Aorta (tissue), 5 donors: ENCODE results near the gene ANK3. TPM values are rescaled to one million over a fixed set of nuclear protein-coding genes. Genes with fewer than 3 reads are reported as not detected.

ENCODE experiments used
- ATAC-seq: fragments of 200-7000 bp; cut with Tn5 transposase; one replicate; pipeline ENCODE4 v1.9.1; 2022; ENCODE audit warnings: moderate library complexity; ENCODE audit not compliant: low FRiP score
- DNase-seq, 2 donors: peaks; one replicate each; pipeline ENCODE4 v3.0.0-alpha.2; 2020
- H3K27ac ChIP-seq, 2 donors: one replicate each; pipeline ENCODE4 v1.5.1; 2013; ENCODE audit warnings: low read length in 2 of 2, mild to moderate bottlenecking in 2 of 2, moderate library complexity in 2 of 2, control low read depth in 1 of 2, inconsistent platforms in 1 of 2, low read depth in 1 of 2
- H3K27me3 ChIP-seq, 2 donors: one replicate each; pipeline ENCODE4 v1.6.1; 2013; ENCODE audit warnings: control low read depth in 1 of 2, low read length in 1 of 2, mild to moderate bottlenecking in 1 of 2, moderate library complexity in 1 of 2; ENCODE audit not compliant: insufficient read depth in 2 of 2, control insufficient read depth in 1 of 2
- H3K36me3 ChIP-seq, 2 donors: one replicate each; pipeline ENCODE4 v1.6.1; 2013; ENCODE audit warnings: control low read depth in 1 of 2, low read length in 1 of 2, mild to moderate bottlenecking in 1 of 2; ENCODE audit not compliant: insufficient read depth in 2 of 2, control insufficient read depth in 1 of 2
- H3K4me1 ChIP-seq, 2 donors: one replicate each; pipeline ENCODE4 v1.6.1; 2013; ENCODE audit warnings: low read length in 2 of 2, control low read depth in 1 of 2, mild to moderate bottlenecking in 1 of 2, moderate library complexity in 1 of 2; ENCODE audit not compliant: insufficient read depth in 2 of 2, control insufficient read depth in 1 of 2
- H3K4me3 ChIP-seq, 2 donors: one replicate each; pipeline ENCODE4 v1.5.1; 2013; ENCODE audit warnings: low read length in 2 of 2, control low read depth in 1 of 2, mild to moderate bottlenecking in 1 of 2
- H3K9me3 ChIP-seq: one replicate; pipeline ENCODE4 v1.6.1; 2013; ENCODE audit warnings: mild to moderate bottlenecking, low read length; ENCODE audit not compliant: control insufficient read depth
- WGBS, 2 donors: extraction: QIAGEN DNeasy Blood & Tissue Kit; methylation state at CpG; one replicate each; pipeline ENCODE4 v1.1.7; 2013; 5-methylcytosine and 5-hydroxymethylcytosine counted together
- intact Hi-C, 2 donors: fragments of 100-400 bp; cut with DNase I; formaldehyde crosslinking; loops; one replicate each; pipeline versions ENCODE4 v1.14.2 to v1.15.0; 2022
- polyA plus RNA-seq, 2 donors: library from polyadenylated mRNA; stranded (reverse); fragments of 200-250 nt; gene quantifications; one replicate each; pipeline ENCODE4 v1.2.3, GENCODE V29; 2013
- total RNA-seq, 2 donors: library from RNA; stranded (reverse); fragmentation: NEBNext Ultra II Directional; extraction: Animal tissue kit (Norgen Biotek cat#: 25700); gene quantifications; one replicate each; pipeline ENCODE4 v1.2.1, GENCODE V29; 2021
- donor health status: healthy with polysubstance abuse.
- donor health status: Bipolar disorder and iron deficiency.
- donor health status: DM: no; HTN: no; CAD: no.
- donor health status: DM: no; HTN: no; CAD: no.
- donor health status: DM: yes; HTN: yes; CAD: no.

The ANK3 gene
- total and polyA plus RNA-seq, 4 donors: 16.5 to 38.2 (median 20.6) TPM

GRCh38 chr10:60101821-60102220, 287.9 kb downstream of the ANK3 start:
- ATAC-seq: no peak
- Histone ChIP-seq H3K36me3 (no peaks in the 10 kb centered on the region), H3K27ac (no peak overlapping the region), H3K4me3 (no peak overlapping the region), H3K9me3 (no peaks in the 10 kb centered on the region), H3K4me1 (peaks cover 2 to 4% of the 10 kb centered on the region in 2 donors), H3K27me3 (no peaks in the 10 kb centered on the region)
- 76 to 79% methylated on average over 4 of the region's 4 CpGs for WGBS, 2 donors
- intact Hi-C loops: loop anchor here (2.0 to 10.0 kb wide), 5 partner anchors 107 to 553 kb away; no protein-coding TSS in a partner anchor
- DNase-seq: no peak

DNA sequence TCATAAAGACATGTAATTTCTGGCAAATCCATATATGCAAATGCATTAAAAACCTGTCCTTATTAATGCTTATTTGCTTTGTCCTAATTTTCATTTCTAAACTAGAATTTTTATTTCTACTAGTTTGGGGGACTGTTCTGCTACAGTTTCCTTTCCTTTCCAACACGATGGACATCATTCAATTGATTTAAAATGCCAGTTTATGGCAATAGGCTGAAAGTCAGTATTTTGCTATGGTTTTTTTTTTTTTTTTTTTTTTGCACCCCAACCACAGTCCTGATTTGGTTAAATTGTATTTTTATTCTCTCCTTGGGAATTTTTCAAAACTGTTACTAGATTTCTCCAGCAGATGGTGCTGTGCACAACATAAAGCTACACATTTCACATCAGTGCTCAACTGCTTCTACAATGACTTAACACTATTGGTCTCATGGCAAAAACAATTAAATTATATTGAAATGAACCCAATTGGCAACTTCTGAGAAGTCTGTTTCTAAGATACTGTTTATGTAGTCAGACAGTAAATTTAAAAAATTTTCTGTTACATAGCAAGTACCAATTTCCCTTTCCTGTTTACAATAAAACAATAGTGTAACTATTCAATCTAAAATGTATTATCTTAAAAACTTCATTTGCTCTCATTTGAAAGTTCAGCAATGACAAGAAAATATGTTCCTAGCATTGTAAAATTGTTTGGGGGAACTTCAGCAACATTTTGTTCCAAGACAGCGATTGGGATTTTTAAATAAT, 289.5 kb downstream of the ANK3 start:
- peak; percentile 86 for ATAC-seq
- H3K9me3 ChIP-seq: no peaks in the 10 kb centered on the region
- WGBS, 2 donors: 49 to 54% methylated on average over 2 of the region's 2 CpGs
- peaks cover 2 to 4% of the 10 kb centered on the region in 2 donors for H3K4me1 ChIP-seq
- intact Hi-C loops: loop anchor here (1.0 to 10.0 kb wide), 6 partner anchors 108 to 555 kb away; no protein-coding TSS in a partner anchor
- no peaks in the 10 kb centered on the region for H3K36me3 ChIP-seq
- no peak overlapping the region for H3K4me3 ChIP-seq
- no peaks in the 10 kb centered on the region for H3K27me3 ChIP-seq
- DNase-seq: no peak
- no peak overlapping the region for H3K27ac ChIP-seq

DNA sequence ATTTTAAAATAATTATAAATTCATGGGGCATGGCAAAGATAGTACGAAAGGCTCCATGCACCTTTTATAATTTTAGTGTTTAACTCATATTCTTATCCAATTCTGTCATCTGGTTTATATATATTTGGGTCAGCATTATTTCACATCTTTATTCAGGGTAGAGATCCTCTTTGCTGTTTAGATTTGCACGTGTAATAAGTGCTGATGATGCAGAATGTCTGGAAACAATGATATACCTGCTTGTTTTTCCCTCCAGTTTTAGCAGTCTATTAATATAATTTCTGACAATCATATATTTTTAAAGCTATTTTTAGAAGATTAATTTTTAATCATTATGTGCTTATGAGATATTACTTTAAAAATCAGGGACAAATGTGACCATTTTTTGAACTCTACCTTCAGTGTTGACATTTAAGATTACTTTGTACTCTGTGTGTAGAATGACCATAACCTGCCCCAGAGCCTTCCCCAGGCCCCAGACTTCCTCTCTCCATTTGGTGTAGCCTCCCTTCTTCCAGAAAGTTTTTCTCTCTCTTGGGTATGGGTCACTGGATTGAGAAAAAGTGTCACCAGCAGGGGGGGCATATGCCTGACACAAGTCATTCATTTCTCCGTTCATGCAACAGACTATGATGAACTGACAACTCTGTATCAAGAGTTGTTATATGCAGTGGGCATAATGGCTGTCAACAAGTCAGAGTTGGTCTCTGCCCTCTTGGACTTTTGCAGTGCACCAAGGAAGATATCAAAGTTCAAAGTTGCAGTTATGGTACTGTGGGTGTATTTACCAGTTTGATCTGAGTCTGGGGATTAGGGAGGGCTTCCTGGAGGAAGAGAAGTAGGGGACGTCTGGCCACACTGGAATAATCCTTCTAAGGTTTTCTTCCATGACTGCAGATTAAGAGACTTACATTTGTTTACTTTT, 290.7 kb downstream of the ANK3 start:
- intact Hi-C loops: no loop called here
- Histone ChIP-seq H3K9me3 (no peaks in the 10 kb centered on the region), H3K27ac (no peak overlapping the region), H3K4me1 (peaks cover 0 to 4% of the 10 kb centered on the region in 2 donors), H3K36me3 (no peaks in the 10 kb centered on the region), H3K27me3 (no peaks in the 10 kb centered on the region), H3K4me3 (no peak overlapping the region)
- DNase-seq (no peak), ATAC-seq (no peak)
- 52 to 62% methylated on average over 4 of the region's 4 CpGs for WGBS, 2 donors

DNA sequence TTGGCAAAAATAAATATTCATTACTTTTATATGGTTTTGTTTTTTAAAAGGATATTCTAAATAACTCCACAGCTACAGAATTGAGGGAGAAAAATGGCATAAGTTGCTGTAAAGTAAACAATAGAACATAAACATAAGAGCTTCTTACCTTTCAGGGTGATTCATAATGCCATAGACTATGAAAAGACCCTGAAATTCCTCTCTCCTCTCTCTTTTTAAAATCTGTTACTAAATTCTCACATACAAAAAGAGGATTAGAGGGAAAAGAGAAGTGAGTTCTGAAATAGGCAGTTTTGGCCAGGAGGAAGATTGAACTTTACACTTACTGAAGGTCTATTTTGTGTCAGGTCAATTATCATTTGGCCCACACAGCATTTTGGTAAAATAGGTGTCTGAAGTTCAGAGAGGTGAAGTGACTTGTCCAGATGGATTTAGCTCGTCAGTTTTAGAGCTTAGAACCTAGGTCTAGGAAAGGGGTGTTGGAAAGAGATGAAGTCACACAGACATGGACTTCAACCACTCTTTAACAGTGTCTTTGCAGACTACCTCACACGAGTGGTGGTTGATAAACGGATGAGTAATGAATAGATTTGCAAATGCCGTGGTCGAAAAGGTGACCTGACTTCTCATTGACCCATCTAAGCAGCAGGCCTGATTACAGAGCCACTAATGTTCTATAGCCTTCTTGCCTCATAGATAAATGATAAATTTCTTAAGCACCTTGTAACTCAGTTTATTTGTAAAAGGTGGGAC, 292.7 kb downstream of the ANK3 start:
- no peaks in the 10 kb centered on the region for H3K27me3 ChIP-seq
- no peak overlapping the region for H3K27ac ChIP-seq
- H3K4me1 ChIP-seq: peaks cover 0 to 2% of the 10 kb centered on the region in 2 donors
- H3K9me3 ChIP-seq: no peaks in the 10 kb centered on the region
- 77 to 84% methylated on average over 5 of the region's 5 CpGs for WGBS, 2 donors
- DNase-seq (no peak), ATAC-seq (no peak)
- no peak overlapping the region for H3K4me3 ChIP-seq
- intact Hi-C loops: no loop called here
- no peaks in the 10 kb centered on the region for H3K36me3 ChIP-seq

- Histone ChIP-seq H3K27ac (no peak overlapping the region), H3K9me3 (no peaks in the 10 kb centered on the region), H3K4me3 (no peak overlapping the region), H3K4me1 (no peaks in the 10 kb centered on the region), H3K36me3 (no peaks in the 10 kb centered on the region), H3K27me3 (no peaks in the 10 kb centered on the region)
- 90 to 93% methylated on average over 3 of the region's 3 CpGs for WGBS, 2 donors
- no peak for DNase-seq
- intact Hi-C loops: no loop called here
- no peak for ATAC-seq
Observed at GRCh38 chr10:60093317-60093716, 296.4 kb downstream of the ANK3 start.

GRCh38 chr10:60086862-60087261, 302.8 kb downstream of the ANK3 start:
- Histone ChIP-seq H3K27me3 (no peaks in the 10 kb centered on the region), H3K9me3 (no peaks in the 10 kb centered on the region), H3K4me1 (no peaks in the 10 kb centered on the region), H3K27ac (no peak overlapping the region), H3K4me3 (peak overlapping the region in 1 of 2 donors; percentile 34), H3K36me3 (no peaks in the 10 kb centered on the region)
- ATAC-seq (no peak), DNase-seq (no peak)
- 1 to 4% methylated on average over 2 of the region's 2 CpGs for WGBS, 2 donors
- intact Hi-C loops: no loop called here

DNA sequence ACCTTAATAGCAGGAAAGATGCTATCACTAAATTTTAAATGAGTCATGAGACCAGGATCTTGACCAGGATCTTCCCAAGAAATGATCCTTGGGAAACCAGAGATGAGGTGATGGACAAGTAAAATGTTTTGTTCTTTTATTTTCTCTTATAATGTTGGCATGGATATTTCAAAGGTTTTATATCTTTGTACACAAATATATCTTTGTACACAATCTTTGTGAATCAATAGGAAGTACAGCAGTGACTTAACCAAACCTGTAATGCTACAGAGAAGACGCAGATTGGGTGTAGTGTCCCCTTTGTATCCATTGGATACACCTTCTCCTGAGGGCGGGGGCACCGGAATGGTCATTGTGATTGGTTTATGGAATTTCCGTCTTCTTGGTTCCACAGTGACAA, 303.3 kb downstream of the ANK3 start:
- intact Hi-C loops: no loop called here
- ATAC-seq: no peak
- no peaks in the 10 kb centered on the region for H3K36me3 ChIP-seq

GRCh38 chr10:60082744-60083344, 306.8 kb downstream of the ANK3 start:
- peak overlapping the region in 1 of 2 donors; percentile 54 for H3K4me3 ChIP-seq
- 28 to 31% methylated on average over 5 of the region's 5 CpGs for WGBS, 2 donors
- DNase-seq: no peak

More for the DNA sequence above, 303.3 kb downstream of the ANK3 start:
- Histone ChIP-seq H3K27ac (no peak overlapping the region), H3K4me1 (no peaks in the 10 kb centered on the region), H3K4me3 (no peak overlapping the region), H3K27me3 (no peaks in the 10 kb centered on the region), H3K9me3 (no peaks in the 10 kb centered on the region)
- DNase-seq: no peak
- WGBS, 2 donors: 96 to 97% methylated on average over 4 of the region's 4 CpGs

More at GRCh38 chr10:60082744-60083344, 306.8 kb downstream of the ANK3 start:
- no peaks in the 10 kb centered on the region for H3K9me3 ChIP-seq
- intact Hi-C loops: no loop called here
- no peak overlapping the region for H3K27ac ChIP-seq
- no peaks in the 10 kb centered on the region for H3K27me3 ChIP-seq
- no peaks in the 10 kb centered on the region for H3K4me1 ChIP-seq
- no peak for ATAC-seq
- H3K36me3 ChIP-seq: no peaks in the 10 kb centered on the region
